ENCODE measurements around the gene AZI2.

AZI2 gene

DNA sequence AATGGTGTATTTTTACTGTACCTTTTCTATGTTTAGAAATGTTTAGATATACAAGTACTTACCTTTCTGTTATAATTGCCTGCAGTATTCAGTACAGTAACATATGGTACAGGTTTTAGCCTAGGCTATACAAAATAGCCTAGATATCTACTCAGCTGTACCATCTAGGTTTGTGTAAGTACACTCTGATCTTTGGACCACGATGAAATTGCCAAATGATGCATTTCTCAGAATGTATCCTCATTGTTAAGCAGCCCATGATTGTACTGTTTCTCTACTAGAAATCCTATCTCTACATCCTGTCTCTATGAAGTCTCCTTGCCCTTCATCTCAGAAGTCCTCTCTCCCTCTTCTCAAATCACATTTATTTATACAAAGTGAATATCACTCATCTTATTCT is 32.9 kb downstream of the AZI2 start:
- no peak overlapping the region for H3K4me3 ChIP-seq (ENCODE audit: low read depth, low read length)
- no peak for DNase-seq (ENCODE audit: low read depth)
- TF ChIP-seq, protein P1, sequence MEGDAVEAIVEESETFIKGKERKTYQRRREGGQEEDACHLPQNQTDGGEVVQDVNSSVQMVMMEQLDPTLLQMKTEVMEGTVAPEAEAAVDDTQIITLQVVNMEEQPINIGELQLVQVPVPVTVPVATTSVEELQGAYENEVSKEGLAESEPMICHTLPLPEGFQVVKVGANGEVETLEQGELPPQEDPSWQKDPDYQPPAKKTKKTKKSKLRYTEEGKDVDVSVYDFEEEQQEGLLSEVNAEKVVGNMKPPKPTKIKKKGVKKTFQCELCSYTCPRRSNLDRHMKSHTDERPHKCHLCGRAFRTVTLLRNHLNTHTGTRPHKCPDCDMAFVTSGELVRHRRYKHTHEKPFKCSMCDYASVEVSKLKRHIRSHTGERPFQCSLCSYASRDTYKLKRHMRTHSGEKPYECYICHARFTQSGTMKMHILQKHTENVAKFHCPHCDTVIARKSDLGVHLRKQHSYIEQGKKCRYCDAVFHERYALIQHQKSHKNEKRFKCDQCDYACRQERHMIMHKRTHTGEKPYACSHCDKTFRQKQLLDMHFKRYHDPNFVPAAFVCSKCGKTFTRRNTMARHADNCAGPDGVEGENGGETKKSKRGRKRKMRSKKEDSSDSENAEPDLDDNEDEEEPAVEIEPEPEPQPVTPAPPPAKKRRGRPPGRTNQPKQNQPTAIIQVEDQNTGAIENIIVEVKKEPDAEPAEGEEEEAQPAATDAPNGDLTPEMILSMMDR (IDR thresholded peaks at IDR 0.05; ENCODE audit: low read depth, low read length, missing control alignments): no peak

DNA sequence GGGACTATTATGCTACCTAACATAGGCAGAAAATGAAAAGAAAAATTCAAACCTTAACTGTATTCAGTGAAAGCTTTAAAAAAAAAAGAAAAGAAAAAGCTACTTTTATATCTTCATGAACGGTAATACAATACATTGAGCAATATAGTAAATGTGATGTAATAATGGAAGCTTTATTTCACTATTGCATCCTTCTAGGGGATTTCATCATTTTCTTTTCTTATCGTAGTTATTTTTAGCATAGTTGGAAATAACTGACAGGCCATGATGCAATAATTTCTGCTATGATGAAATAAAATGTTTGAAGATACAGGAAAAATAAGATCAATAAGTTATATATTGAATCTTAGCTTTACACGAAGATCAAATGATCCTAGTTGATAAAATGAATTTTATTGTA is 40.4 kb downstream of the AZI2 start:
- DNase-seq (ENCODE audit: low read depth): no peak
- no peak overlapping the region for H3K4me3 ChIP-seq (ENCODE audit: low read depth, low read length)
- TF ChIP-seq, protein P1 (IDR thresholded peaks at IDR 0.05; ENCODE audit: low read depth, low read length, missing control alignments): no peak

DNA sequence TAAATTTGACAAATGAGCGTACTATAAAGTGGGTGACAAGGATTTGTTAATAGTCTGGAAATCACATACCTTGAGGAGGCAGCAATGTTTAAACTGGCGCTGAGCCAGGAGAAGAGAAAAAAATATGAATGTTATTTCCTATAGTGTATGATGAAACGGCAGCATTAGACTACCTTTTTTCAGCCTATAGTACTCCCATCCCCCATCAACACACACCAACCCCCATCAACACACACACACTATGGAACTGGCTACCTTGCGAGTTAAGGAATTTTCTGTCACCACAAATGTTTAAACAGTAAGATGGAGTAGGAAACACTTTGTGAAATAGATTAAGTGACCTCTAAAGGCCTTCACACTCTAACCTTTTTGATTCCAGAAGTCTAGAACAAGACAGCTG is 46.9 kb downstream of the AZI2 start:
- TF ChIP-seq, protein P1 (IDR thresholded peaks at IDR 0.05; ENCODE audit: low read depth, low read length, missing control alignments): no peak
- no peak for DNase-seq (ENCODE audit: low read depth)
- H3K4me3 ChIP-seq (ENCODE audit: low read depth, low read length): no peak overlapping the region

DNA sequence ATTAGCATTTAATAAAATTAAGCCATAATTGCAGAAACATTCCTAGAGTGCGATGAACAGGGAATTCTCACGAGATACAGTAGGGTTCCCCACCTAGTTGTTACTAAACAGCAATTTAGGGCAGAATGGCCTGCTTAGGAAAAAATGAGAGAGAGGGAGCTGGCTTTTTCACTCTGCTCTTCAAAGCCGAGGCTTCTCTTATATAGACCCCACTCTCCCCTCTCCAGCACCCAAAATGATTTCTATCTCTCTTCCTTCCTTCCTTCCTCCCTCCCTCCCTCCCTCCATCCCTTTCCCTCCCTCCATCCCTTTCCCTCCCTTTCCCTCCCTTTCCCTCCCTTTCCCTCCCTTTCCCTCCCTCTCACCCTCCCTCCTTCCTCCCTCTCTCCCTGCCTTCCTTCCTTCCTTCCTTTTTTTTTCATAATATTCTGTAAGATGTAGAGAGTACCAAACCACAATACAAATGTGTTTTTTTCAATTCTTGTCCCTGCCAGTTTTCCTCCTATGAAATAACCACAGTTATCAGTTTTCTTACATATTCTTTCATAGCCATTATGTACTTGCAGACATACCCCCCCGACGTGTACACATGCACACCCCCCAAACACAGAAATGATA is 48.2 kb downstream of the AZI2 start:
- no peak for DNase-seq (ENCODE audit: low read depth)
- H3K4me3 ChIP-seq (ENCODE audit: low read depth, low read length): no peak overlapping the region
- TF ChIP-seq, protein P1 (IDR thresholded peaks at IDR 0.05; ENCODE audit: low read depth, low read length, missing control alignments): no peak

DNA sequence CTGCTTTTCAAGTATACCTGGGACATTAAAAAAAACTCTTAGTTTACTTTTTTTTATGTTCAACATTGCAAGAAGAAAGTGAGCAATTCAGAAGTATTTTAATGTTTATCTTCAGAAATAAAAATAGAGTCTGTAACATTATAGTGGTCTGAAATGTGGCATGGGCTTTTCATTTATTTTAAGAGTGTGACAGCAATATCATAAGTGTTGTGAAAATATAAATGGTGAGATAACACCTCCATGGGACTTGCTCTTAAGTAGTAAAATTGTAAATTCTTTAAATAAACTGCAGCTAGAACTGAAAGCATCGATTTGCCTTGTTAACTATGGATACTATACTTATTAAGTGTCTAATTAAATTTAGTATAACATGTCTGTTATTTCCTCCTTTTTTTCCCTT is 48.9 kb downstream of the AZI2 start:
- no peak for DNase-seq (ENCODE audit: low read depth)
- TF ChIP-seq, protein P1 (IDR thresholded peaks at IDR 0.05; ENCODE audit: low read depth, low read length, missing control alignments): no peak
- H3K4me3 ChIP-seq (ENCODE audit: low read depth, low read length): no peak overlapping the region

DNA sequence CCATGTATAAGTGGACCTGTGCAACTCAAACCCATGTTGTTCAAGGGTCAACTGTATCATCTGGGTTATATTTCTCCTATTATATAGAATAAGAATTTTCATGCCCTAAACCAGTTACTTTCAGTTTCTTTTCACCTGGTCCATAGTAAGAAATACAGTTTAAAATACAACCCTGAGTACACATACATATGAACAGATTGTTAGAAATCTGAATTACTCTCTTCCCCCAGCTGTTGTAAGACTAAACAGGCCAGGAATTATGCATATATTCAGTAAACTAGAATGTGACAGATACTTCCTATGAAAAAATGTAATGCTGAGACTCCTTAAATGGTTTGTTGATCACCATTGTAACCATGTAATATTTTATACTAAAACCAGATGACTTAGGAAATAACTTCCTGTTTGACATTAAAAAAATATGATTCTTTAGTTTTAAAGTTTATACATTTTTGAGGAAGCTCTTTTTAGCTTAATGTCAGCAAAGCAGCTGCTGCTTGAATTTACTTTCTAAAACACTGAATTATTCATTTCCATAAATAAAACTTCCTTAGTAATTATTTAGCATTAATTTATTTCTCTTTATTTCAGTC is 52.6 kb downstream of the AZI2 start:
- TF ChIP-seq, protein P1 (IDR thresholded peaks at IDR 0.05; ENCODE audit: low read depth, low read length, missing control alignments): no peak
- H3K4me3 ChIP-seq (ENCODE audit: low read depth, low read length): no peak overlapping the region
- DNase-seq (ENCODE audit: low read depth): no peak
